Suppressor macrophage (primary cell): Measurements from ENCODE around the gene ZDHHC13.

Source experiments
- DNase-seq, 4 experiments: peaks; one replicate each; pipeline ENCODE4 v3.0.0-alpha.2; 2020 to 2022
- total RNA-seq, 17 experiments: gene quantifications; one replicate each; lab custom pipeline; 2026; ENCODE audit warnings: mixed read lengths in 6 of 17, inconsistent platforms in 3 of 17; lab: John Stamatoyannopoulos, UW

Gene ZDHHC13
- 14.8 to 27.4 (median 20.5) reads per million in 17 experiments for total RNA-seq

- DNase-seq, result peak; percentile 89 to 95 (median 92)
Measured at GRCh38 chr11:19116971-19117759, at the start of gene ZDHHC13. ZDHHC13 (plus strand) TSS chr11:19117168; CDS start chr11:19117250, 82 bp downstream.

- peak; percentile 78 to 89 (median 82) for DNase-seq
Measured at GRCh38 chr11:19071255-19071654, 45.7 kb upstream of the ZDHHC13 start.

- no peak for DNase-seq
Measured at GRCh38 chr11:19072464-19072863, 44.5 kb upstream of the ZDHHC13 start.

- DNase-seq, result no peak
Measured at GRCh38 chr11:19073454-19074415, 43.2 kb upstream of the ZDHHC13 start.

- no peak for DNase-seq
Measured at GRCh38 chr11:19075636-19076035, 41.3 kb upstream of the ZDHHC13 start.

GRCh38 chr11:19076744-19077589 lies 40.0 kb upstream of the ZDHHC13 start:
- DNase-seq, result peak; percentile 54 to 80 (median 68)

GRCh38 chr11:19077965-19078364 lies 39.0 kb upstream of the ZDHHC13 start:
- DNase-seq, result no peak

- DNase-seq, result no peak
Measured at GRCh38 chr11:19079643-19080440, 37.1 kb upstream of the ZDHHC13 start.

- no peak for DNase-seq
Measured at GRCh38 chr11:19080579-19080993, 36.4 kb upstream of the ZDHHC13 start.

GRCh38 chr11:19083166-19083565 lies 33.8 kb upstream of the ZDHHC13 start:
- DNase-seq, result no peak

- DNase-seq, result no peak
Measured at GRCh38 chr11:19084661-19085315, 32.2 kb upstream of the ZDHHC13 start.

GRCh38 chr11:19087658-19088057 lies 29.3 kb upstream of the ZDHHC13 start:
- no peak for DNase-seq

GRCh38 chr11:19088791-19089190 lies 28.2 kb upstream of the ZDHHC13 start:
- no peak for DNase-seq

- no peak for DNase-seq
Measured at GRCh38 chr11:19089421-19089820, 27.5 kb upstream of the ZDHHC13 start.

- no peak for DNase-seq
Measured at GRCh38 chr11:19091366-19091765, 25.6 kb upstream of the ZDHHC13 start.

- no peak for DNase-seq
Measured at GRCh38 chr11:19092342-19092741, 24.6 kb upstream of the ZDHHC13 start.

GRCh38 chr11:19092850-19093249 lies 24.1 kb upstream of the ZDHHC13 start:
- DNase-seq, result no peak

GRCh38 chr11:19093976-19094375 lies 23.0 kb upstream of the ZDHHC13 start:
- no peak for DNase-seq

GRCh38 chr11:19094859-19095258 lies 22.1 kb upstream of the ZDHHC13 start:
- DNase-seq, result no peak

GRCh38 chr11:19099093-19099492 lies 17.9 kb upstream of the ZDHHC13 start:
- DNase-seq, result no peak

GRCh38 chr11:19100885-19101284 lies 16.1 kb upstream of the ZDHHC13 start:
- no peak for DNase-seq
